HG03159 (cell line): Measurements from ENCODE around the gene EIF3F.
A peak's percentile ranks its signal among the peaks of the same experiment; 100 is the strongest.

Source experiments
- ATAC-seq: cut with Tn5 transposase; IDR thresholded peaks from one replicate; pipeline ENCODE4 v1.9.1; 2021; ENCODE audit warnings: mild to moderate bottlenecking, moderate library complexity; ENCODE audit not compliant: unreplicated experiment

EIF3F gene

DNA sequence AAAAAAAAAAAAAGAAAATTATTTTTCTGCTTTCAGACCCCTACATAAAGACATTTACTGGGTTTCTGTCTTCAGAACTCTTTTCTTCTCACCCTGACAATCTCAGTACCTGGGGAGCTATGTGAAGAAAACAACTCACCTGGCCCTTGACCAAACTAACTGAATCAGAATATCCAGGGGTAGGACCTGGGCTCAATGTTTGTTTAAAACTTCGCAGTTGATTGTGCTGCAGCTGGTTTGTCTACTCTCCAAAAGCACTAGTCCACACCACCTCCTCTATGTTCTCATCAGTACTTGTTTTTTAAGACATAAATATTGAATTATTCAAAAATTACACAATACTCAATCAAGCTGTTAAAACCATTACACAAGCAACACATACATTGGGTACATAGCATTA, 34.8 kb downstream of the EIF3F start:
- ATAC-seq: no peak

DNA sequence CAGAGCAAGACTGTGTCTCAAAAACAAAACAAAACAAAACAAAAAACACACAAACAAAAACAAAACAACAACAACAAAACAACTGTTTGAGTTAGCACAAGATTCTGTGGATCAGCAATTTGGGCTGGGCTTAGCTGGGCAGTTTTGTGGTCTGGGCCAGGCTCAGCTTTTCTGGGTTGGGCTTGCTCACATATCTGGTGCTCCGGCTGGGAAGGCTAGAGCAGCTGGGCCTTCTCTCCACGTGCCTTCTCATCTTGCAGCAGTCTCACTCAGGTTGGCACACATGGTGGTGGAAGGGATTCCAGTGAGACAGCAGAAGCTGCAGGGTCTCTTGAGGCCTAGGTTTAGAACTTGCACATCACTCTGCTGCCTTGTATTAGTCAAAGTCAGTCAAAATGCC, 35.7 kb downstream of the EIF3F start:
- ATAC-seq: no peak

DNA sequence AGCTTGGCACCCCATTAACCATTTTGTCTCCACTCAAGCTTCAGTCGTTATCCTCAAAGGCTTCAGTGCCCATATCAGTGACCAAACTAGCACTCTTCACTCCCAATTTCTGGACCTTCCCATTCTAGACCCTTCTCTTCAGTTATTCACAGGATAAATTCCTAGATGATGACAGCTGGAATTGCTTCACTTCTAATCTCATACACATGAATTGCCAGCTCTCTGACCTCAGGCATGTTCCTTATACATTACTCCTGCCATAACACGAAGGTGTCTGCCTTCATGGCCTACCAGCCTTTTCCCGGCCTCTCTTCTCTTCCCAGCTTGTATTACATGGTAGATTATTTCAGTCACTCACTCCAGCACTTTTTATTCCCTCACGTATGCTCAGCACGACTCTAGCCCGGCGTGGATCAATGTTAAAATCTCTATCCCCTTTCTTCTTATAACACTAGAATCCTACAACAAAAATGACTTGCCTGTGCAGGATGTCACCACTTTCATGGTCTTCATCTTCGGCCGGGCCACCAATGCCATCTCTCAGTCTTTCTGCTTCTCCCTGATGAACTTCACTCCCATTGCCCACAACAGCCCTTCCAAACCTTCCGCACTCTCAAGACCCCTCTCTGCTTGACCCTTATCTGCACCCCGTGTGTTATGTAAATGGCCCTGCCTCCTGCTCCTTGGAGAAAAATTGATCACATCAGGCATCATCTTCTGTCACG, 36.9 kb downstream of the EIF3F start:
- ATAC-seq: no peak

DNA sequence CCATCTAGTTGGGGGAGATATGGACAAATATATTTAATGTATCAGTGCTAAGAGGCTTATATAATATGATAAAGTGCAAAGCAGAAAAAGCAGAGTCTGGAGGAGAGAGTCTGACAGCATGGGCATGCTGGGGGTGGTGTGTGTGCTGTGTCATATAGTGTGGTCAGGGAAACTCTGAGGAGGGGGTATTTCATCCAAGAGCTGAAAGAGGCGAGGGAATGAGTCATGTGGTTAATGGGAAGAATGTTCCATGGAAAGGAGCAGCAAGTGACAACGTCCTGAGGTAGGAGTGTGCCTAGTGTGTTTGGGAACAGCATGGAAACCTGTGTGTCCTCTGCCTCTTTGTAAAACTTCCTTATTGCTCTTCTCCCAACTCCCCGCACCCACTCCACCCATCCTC, 38.0 kb downstream of the EIF3F start:
- ATAC-seq: no peak

DNA sequence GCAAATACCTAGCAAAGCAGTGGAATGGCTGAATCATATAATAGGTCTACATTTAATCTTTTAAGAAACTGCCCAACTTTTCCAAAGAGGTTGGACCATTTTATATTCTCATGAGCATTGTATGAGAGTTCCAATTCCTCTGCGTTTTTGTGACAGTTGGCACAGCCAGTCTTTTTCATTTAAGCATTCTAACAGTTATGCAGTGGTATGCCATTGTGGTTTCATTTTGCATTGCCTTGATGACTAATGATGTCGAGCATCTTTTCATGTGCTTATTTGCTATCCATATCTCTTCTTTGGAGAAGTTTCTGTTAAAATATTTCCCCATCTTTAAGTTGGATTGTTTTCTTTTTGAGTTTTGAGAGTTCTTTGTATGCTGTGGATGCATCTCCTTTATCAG, 38.7 kb downstream of the EIF3F start:
- ATAC-seq: no peak

DNA sequence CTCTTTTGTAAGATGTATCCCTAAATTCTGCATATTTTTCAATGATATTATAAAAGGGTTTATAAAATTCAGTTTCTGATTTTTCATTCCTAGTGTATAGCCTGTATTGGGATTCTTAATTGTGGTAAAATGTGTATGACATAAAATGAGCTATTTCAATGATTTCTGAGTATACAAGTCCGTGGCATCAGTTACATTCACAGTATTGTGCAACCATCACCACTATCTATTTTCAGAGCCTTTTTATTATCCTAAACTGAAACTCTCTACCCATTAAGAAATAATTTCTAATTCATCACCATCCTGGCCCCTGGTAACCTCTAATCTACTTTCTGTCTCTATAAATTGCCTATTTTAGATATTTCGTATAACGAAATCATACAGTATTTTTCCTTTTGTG, 39.8 kb downstream of the EIF3F start:
- ATAC-seq: no peak

DNA sequence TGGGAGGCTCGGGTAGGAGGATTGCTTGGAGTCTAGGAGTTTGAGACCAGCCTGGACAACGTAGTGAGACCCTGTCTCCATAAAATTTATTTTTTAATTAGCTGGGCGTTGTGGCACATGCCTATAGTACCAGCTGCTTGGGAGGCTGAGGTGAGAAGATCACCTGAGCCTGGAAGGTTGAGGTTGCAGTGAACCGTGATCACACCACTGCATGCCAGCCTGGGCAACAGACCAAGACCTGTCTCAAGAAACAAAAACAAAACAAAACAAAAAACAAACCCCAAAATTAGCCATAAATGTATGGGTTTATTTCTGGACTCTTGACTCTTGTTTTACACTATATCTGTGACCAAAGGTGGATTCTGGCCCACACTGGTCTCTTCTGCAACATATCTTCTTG, 41.6 kb downstream of the EIF3F start:
- no peak for ATAC-seq

DNA sequence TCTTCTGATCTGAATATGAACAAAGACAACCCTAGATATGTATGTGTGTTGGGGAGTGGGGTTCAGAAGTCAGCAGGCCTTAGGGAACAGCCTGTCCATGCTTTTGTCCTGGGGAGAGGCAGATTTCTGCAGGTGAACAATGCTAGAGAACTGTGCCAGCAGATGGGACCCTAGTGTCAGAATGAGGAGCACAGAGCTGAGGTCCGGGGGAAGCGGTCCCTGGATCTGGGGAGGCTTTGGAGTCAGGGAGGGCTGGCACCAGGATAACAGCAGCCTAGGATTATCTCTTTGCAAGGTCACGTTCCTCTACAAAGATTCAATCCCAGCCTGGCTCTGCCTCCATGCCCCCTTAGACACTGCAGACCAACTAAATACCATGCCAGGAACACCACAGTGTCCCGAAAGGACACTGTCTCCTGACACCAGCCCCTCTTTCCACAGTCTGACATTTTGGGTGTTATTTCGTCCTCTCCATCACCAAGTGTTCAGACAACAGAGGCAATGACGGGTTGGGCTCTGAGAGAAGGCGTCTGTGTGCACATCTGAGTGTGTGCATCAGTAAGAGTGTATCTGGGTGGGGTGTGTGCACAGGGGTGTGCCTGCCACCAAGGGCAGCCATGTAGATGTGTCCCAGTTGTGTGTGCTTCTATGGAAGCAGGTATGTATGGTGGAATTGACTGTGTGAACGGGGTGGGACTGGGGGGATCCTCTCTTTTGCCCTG, 43.5 kb downstream of the EIF3F start:
- ATAC-seq: no peak

DNA sequence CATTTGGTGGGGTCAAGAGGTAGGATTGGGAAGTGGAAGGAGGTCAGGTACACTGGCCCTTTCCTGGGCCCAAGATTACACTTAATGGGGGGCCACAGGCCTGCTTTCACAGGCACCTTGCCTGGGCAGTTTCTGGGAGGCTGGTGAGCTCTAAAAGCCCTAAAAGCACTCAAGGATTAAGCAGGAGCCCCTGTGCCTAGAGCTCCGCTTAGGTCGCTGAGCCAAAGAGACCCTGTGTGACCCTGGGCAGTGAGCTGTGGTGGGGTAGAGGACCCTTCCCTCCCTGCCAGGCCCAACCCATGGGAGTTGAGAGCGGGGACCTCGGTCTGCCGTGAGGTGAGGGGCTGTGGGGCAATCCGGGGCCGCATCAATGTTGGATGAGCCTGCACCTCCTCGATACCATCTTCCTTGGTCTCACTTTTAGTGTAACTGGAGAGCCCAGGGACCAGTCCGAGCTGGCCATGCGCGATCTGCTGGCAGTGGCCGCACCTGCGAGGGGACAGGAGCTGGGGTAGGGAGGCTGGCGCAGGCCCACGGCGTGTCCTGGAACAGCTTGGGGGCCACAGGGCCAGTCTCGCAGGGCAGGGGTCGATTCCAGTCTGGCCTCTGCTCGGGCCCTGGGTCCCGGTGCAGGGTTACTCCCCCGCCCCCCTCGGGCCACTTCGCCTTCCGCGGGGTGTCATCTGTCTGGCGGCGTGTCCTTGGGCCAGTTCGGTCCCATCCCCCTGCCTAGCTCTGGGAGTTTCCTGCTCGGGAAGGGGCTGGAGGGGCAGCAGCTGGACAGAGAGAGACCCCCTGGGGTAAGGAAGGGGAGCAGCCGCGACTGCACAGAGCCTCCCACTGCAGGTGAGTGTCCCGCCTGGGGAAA, 44.3 kb downstream of the EIF3F start:
- ATAC-seq: no peak

DNA sequence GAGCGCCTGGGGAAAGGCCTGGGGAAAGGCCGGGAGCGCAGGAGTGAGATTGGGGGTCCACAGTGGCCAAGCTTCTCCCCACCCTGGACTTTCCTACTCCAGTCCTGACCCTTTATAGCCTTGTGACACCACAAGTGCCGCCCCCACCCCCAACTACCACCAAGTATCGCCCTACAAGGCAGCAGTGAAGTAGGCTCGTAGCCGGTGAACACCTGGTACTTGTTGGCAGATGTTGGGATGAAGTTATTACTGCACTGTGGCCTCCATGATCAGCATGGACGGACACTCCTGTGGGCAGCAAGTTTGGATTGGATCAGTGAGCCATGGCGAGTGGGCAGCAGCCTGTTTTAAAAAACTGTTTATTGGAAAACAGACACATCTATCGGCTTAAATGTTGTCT, 45.0 kb downstream of the EIF3F start:
- ATAC-seq: no peak

DNA sequence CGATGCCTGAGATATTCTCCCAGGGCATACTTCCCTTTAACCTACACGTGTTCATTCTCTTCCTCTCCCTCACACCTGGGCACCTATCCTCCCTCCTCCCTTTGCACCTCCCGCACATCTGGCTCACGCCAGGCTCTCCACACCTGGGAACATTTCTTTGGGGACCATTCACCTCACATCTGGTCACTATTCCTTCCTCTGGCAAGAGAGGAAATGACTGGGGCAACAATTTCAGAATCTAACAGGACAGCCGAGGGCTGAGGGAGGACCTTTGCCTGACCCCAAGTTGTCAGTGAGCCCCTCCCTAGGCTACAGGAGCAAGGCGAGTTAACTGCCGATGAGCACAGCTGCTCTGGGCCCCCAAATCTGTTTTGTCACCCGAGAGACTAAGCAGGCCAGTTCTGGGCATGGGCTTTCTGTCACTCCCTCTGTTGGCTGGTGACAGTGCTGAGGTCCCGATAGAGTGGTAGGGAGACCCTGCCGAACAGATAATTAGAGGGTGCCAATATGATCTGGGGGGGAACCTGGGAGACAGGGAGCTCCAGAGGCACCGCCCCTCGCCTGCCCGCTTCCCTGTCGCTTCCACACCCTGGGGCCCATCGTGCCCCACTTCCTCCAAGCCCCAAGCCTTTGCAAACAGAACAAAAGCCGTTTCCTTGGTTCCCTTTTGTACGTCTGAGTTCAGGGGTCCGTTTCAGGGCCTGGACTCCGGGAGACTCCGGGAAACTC, 45.6 kb downstream of the EIF3F start:
- no peak for ATAC-seq

DNA sequence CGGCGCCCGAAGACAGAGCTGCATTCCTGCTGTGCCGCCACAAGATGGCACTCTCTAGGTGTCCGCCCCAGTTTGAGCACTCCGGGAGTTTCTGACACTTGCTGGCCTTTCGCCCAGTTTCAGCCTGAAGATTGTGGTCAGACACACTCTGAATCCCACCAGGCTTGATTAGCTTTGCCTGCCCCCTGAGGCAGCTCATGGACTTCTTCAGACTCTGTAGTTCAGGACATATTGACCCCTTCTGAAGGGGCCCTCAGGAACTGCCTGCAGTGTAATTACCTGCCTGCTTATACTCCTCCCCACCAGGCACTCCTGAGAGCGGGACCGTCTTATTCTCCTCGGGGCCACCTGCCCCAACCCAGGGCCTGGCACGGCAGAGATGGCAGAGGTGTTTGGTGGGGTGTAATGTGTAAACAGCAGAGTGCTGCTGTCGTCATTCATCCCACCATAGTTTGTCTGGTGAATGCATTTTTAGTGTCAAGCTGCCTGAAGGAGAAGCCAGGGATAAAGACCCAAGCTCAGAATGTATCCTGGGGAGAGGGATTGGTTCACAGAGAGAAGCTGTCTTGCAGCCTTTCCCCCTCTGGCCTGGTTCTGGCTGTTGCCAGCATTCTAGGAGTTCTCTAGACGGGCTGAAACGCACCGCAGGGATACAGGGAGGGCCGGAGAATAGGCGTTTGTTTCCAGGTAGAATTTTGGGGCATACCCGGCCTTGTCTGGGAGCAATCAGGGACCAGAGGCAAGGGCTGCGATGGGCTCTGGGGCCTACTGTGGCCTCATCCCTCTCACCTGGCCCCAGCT, 46.4 kb downstream of the EIF3F start:
- ATAC-seq: peak; percentile 83

DNA sequence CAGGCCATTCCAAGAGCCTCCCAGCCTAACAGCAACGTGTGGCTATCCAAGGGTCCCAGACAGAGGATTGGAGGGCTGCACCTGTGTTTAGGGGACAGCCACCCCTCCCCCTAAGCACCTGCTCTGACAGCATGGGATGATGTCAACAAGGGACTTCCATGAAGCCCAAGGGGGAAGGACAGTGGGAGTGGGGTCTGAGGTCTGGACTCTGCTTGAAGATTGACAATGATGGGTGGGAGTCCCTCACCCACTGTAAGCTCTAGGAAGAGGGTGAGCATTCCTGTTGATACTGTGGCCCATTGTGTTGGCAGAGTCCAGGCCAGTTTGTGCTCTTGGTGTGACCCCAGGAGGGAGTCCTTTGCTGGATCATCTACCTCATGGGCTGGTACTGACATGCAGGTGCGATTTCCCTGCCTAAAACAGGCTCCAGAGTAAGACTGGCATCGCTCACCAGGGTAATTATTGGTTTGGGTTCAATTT, 47.0 kb downstream of the EIF3F start:
- ATAC-seq: no peak

DNA sequence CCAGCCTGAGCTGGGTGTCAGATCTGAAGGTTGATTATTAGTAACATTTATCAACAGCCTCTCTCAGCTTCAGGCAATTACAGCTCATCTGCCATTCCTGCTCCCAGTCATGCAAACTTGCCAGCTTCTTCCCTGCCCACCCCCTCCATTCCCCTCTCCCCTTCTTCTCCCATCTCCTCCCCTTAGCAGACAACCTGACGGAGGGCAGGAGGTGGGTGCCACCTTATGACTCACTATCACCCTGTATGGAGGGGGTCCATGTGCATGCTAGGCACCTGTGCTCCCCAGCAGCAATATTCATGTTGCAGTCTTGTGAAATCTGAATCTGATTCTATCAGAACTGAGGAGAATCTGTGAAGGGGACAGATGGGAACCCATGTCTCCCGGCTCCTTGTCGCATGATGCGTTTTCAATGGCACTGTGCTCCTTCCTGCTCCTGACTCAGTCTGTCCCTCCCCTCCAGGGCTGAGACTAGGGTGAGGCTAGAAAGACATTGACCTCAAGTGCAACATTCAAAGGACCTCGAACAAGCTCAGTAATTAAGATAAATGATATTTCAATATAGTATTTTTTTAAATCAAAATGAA, 47.6 kb downstream of the EIF3F start:
- ATAC-seq: no peak

DNA sequence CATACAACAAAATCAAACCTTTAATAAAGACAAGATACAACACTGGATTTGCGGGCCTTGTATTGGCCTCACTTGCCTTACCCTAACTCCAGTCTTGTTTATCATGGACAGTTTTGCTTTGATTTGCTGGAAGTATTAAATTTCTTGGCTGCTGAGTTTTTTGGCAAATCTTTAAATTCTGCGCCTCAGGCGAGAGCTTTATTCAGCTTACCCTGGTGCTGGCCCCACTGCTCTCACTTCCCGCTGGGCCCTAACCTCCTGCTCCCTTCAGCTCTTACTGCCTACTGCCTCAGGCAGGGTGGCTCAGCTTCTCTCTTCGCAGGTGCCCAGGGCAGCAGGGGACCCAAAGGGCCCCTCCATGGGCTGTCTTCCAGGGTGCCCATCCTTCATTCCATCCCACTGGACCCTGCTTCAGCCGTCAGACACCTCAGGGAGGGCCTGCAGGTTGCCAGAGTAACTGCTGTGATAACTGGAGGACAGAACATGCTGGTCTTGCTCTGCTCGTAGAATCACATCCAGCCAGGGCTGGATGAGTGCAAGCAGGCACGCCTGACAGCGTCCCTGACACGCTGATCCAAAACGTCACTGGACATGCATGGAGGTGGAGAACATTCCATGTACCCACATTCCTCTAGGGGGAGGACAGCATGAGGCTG, 48.2 kb downstream of the EIF3F start:
- no peak for ATAC-seq

DNA sequence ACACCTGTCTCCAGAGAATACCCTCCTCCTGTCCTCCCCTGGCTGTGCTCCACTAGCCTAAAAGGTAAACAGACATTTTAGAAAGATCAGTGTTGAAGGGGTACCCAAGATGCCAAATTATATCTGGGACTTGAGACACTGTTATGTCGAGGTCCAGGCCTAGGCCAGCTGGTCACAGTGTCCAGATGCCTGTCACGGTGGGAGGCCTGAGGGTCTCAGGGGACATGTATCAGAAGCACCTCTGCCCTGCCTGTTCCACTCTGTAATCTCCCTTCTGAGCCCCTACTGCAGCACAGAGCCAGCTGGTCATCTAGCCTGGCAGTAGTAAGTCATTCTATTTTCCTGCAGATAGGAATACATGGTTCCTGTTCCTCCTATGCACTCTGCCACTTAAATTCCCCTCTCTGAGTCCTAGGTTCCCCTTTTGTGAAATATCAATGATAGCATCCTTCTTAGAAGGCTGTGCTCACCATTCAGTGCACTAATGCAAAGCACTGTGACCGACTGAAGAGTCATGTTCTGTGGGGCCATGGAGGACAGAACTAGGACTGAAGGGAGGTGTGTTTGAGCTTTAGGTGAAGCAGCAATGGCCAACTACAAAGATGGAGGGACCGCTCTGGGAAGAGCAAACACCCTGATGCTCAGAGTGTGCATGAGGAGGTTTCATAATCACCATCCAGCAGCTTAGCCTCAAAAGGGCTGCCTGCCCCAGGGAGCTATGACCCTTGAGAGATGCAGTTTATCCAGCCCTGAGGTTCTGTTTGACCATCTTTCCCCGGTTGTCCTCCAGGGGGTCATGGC, 49.1 kb downstream of the EIF3F start:
- ATAC-seq: no peak

DNA sequence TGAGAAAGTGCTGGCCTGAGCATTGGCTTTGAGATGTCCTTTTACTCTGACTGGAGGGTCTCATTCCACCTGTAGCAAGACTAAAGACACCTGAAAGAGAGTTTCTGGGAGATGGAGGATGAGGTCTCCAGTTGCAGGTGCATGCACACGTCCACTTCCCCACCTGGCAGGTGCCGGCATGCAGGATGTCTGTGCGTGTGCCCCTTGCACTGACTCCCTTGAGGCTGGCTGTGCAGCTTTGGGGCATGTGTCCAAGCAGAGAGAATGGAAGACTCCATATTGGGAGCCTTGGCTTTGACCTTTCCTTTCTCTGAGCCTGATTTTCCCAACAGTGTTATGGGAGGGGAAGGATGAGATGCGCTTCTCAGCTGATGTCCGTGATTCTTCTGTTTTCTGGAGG, 49.8 kb downstream of the EIF3F start:
- ATAC-seq: no peak

DNA sequence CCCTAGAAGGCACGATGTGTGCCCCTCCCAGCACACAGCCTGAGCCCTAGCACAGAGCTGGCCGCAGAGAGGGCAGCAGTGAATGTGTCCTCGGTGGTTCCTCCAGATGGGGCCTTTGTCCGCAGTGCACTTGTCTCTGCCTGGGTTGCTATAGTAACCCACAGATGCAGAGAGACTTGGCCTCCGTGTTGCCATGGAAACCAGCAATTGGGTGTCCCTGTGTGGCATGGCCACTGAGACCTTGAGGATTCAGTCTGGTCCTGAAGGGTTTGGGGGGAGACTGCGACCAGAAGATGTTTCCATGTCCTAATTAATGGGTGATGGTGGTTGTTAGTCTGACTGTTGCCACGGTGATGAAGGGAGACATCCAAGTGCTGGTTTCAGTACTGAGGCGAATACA, 51.3 kb downstream of the EIF3F start:
- ATAC-seq: no peak
